ENCODE measurements around the gene FAU. TPM values are rescaled to one million over a fixed set of nuclear protein-coding genes. Genes with fewer than 3 reads are reported as not detected.

Gene FAU
- total RNA-seq, 1 donor from 2014 or later, result 1,253 TPM

DNA sequence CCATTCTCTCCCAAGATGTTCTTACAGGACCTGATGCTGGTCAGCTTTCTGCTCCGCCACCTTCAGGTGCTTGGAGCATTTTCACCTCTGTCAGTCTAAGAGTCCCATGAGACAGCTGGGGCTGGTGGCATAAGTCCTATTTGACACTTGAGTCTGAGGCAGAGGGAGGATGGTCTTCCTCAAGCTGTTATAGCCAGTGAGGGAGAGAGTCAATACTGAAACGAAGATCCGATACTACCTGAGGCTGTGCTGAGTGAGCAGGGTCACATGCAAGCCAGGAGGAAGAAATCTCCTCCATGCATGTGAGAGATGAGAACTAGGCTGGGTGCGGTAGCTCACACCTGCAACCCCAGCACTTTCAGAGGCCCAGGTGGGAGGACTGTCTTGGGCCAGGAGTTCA lies 32.3 kb downstream of the FAU start:
- peaks cover 8 to 9% of the 10 kb centered on the region in 2 donors for H3K4me1 ChIP-seq
- no peak overlapping the region for H3K4me3 ChIP-seq
- intact Hi-C loops (cut with DNase I), result loop anchor here (10.0 kb wide), 1 partner anchor 285 kb away; the partner anchor contains the start of gene MAP4K2
- H3K27ac ChIP-seq, result no peak overlapping the region
- no peaks in the 10 kb centered on the region for H3K27me3 ChIP-seq
- no peaks in the 10 kb centered on the region for H3K9me3 ChIP-seq
- peaks cover 28 to 43% of the 10 kb centered on the region in 2 donors for H3K36me3 ChIP-seq
- TF ChIP-seq, protein P1, sequence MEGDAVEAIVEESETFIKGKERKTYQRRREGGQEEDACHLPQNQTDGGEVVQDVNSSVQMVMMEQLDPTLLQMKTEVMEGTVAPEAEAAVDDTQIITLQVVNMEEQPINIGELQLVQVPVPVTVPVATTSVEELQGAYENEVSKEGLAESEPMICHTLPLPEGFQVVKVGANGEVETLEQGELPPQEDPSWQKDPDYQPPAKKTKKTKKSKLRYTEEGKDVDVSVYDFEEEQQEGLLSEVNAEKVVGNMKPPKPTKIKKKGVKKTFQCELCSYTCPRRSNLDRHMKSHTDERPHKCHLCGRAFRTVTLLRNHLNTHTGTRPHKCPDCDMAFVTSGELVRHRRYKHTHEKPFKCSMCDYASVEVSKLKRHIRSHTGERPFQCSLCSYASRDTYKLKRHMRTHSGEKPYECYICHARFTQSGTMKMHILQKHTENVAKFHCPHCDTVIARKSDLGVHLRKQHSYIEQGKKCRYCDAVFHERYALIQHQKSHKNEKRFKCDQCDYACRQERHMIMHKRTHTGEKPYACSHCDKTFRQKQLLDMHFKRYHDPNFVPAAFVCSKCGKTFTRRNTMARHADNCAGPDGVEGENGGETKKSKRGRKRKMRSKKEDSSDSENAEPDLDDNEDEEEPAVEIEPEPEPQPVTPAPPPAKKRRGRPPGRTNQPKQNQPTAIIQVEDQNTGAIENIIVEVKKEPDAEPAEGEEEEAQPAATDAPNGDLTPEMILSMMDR (IDR thresholded peaks at IDR 0.05), result no peak
- DNase-seq (ENCODE audit: low spot score in 2 of 2), result no peak

DNA sequence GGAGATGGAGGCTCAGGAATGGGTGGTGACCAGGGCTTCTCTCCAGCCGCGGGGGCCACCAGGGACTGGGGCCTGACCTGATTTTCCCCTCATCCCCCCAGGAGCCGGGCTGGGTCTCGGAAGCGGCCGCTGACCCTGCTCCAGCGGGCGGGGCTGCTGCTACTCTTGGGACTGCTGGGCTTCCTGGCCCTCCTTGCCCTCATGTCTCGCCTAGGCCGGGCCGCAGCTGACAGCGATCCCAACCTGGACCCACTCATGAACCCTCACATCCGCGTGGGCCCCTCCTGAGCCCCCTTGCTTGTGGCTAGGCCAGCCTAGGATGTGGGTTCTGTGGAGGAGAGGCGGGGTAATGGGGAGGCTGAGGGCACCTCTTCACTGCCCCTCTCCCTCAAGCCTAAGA lies 34.1 kb downstream of the FAU start:
- peaks cover 10% of the 10 kb centered on the region in 2 donors for H3K4me1 ChIP-seq
- H3K4me3 ChIP-seq, result no peak overlapping the region
- H3K9me3 ChIP-seq, result no peaks in the 10 kb centered on the region
- no peaks in the 10 kb centered on the region for H3K27me3 ChIP-seq
- DNase-seq (ENCODE audit: low spot score in 2 of 2), result no peak
- intact Hi-C loops (cut with DNase I), result loop anchor here (10.0 kb wide), 1 partner anchor 283 kb away; the partner anchor contains the start of gene MAP4K2
- TF ChIP-seq, protein P1 (IDR thresholded peaks at IDR 0.05), result no peak
- H3K27ac ChIP-seq, result no peak overlapping the region
- H3K36me3 ChIP-seq, result peaks cover 28 to 43% of the 10 kb centered on the region in 2 donors

DNA sequence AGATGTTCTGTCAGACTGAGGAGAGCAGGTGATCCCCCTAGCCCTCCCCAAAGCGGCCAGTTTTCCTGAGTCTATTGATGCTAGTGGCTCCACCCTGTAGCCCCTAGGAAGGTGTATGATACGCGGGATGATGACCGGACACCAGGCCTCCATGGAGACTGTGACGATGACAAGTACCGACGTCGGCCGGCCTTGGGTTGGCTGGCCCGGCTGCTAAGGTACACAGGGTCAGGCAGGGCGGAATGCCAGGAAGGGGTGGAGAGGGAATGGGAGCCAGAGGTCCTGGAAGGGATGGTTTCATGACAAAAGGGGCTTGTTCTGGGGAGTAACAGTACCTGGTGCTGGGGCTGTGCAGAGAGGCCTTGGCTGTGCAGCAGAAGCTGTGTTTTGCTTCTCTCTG lies 34.7 kb downstream of the FAU start:
- no peak for DNase-seq (ENCODE audit: low spot score in 2 of 2)
- TF ChIP-seq, protein P1 (IDR thresholded peaks at IDR 0.05), result no peak

DNA sequence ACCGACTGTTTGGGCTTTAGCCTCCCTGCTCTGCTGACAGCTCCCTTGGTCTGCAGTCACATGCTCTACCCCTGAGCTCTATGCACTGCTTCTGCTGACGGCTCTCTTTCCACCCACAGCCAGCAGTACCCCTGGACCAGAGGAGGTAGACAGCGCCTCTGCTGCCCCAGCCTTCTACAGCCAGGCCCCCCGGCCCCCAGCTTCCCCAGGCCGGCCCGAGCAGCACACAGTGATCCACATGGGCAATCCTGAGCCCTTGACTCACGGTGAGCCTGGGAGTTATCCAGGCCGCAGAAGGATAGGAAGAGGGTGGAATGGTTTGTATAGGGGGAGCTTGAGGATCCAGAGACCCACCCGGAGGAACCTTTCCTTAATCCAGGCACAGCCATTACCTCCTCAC lies 35.1 kb downstream of the FAU start:
- Histone ChIP-seq H3K27me3 (no peaks in the 10 kb centered on the region), H3K36me3 (peaks cover 28 to 43% of the 10 kb centered on the region in 2 donors), H3K4me3 (no peak overlapping the region), H3K9me3 (no peaks in the 10 kb centered on the region), H3K4me1 (peaks cover 10% of the 10 kb centered on the region in 2 donors), H3K27ac (no peak overlapping the region)
- TF ChIP-seq, protein P1 (IDR thresholded peaks at IDR 0.05), result no peak
- intact Hi-C loops (cut with DNase I), result loop anchor here (10.0 kb wide), 1 partner anchor 282 kb away; the partner anchor contains the start of gene MAP4K2
- DNase-seq (ENCODE audit: low spot score in 2 of 2), result no peak

More for the DNA sequence above, 34.7 kb downstream of the FAU start:
- H3K27me3 ChIP-seq, result no peaks in the 10 kb centered on the region
- H3K4me1 ChIP-seq, result peaks cover 10% of the 10 kb centered on the region in 2 donors
- intact Hi-C loops (cut with DNase I), result loop anchor here (10.0 kb wide), 1 partner anchor 282 kb away; the partner anchor contains the start of gene MAP4K2
- H3K36me3 ChIP-seq, result peaks cover 28 to 43% of the 10 kb centered on the region in 2 donors
- H3K9me3 ChIP-seq, result no peaks in the 10 kb centered on the region
- no peak overlapping the region for H3K4me3 ChIP-seq
- no peak overlapping the region for H3K27ac ChIP-seq

DNA sequence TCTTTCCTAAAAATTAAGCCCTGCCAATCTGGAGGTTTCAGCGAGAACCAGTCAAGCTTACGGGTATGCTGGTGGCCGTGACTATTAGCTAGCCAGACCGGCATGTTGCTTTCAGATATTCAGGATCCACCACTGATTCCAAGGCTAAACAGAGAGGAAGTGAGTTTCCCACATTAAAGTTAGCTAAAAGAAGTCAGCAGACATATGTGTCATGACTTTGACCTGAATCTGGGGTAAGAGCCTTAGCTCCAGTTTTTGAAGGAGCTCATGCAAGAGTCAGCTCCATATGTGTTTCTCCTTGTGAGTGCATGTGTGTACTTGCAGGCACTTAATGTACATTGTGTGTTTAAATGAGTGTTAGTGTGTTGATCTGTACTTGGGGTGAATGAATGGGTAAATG lies 36.5 kb downstream of the FAU start:
- Histone ChIP-seq H3K4me1 (peaks cover 10% of the 10 kb centered on the region in 2 donors), H3K36me3 (peaks cover 28 to 43% of the 10 kb centered on the region in 2 donors), H3K9me3 (no peaks in the 10 kb centered on the region), H3K4me3 (peak overlapping the region in 1 of 2 donors; percentile 90), H3K27me3 (no peaks in the 10 kb centered on the region), H3K27ac (no peak overlapping the region)
- no peak for DNase-seq (ENCODE audit: low spot score in 2 of 2)
- intact Hi-C loops (cut with DNase I), result loop anchor here (10.0 kb wide), 1 partner anchor 281 kb away; the partner anchor contains the start of gene MAP4K2
- TF ChIP-seq, protein P1 (IDR thresholded peaks at IDR 0.05), result no peak

Data from ascending aorta (tissue), 2 donors.